Erythroblast (primary cell): ENCODE data around the gene CDCA5.

ENCODE experiments used
- GATA1 ChIP-seq: IDR thresholded peaks from 2 replicates; pipeline ENCODE4 v1.6.1; 2011; ENCODE audit warnings: low read depth, mild to moderate bottlenecking, control low read depth, low read length, moderate library complexity
- POLR2A ChIP-seq: IDR thresholded peaks from 2 replicates; pipeline ENCODE4 v1.6.1; 2011; ENCODE audit warnings: mild to moderate bottlenecking, low read length

- TF ChIP-seq POLR2A (no peak), GATA1 (no peak)
Observed at GRCh38 chr11:65115361-65116082, 31.7 kb upstream of the CDCA5 start.
